Measurements from ENCODE around the gene CTTN. TPM values are rescaled to one million over a fixed set of nuclear protein-coding genes. Genes with fewer than 3 reads are reported as not detected.

The CTTN gene
- total and polyA plus RNA-seq, 2 of the 8 experiments (the other 6 are each of a cell fraction or from before 2014, with no cell fraction given): 84.6 to 216 TPM

DNA sequence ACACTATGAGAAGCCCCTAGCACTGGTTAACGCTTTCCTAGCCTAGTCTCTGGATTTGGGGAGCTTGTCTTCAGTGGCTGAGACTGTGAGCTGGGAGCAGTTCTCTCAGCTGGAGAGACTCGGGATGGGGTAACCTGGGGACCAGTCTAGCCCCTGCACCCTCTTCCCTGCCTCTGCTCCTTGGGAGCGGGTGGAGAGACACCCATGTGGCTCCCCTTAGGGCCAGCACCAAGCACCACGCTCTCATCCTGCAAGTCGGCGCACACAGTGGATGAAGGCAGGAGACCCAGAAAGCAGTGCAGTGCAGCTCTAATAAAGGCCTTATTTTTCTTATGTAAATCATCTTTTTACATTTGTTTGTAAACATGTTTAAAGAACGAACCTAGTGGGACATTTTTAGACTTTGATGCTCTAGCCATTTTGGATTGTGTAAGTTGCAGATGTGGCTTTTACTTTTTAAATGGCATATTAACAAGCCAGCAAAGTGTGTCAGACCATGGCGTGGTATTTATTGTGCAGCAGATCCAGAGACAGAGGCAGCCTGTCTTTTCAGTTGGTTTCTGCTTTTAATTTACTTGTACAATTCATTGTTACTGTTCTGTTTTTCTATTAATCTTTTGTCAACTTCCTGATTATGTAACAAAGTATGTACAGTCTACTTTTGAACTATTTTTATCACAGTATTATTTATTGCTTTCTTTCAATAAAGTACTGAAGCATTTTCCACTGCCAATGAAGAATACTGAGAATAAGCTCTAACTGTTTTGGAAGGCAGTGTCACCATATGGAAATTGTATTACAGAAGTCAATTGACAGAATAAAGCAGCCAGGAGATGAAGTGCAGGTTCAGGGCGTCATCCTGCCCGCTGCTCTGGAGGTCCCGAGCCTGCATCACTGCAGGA, 14.4 kb upstream of the CTTN start (continued):
- TF ChIP-seq, protein P1, sequence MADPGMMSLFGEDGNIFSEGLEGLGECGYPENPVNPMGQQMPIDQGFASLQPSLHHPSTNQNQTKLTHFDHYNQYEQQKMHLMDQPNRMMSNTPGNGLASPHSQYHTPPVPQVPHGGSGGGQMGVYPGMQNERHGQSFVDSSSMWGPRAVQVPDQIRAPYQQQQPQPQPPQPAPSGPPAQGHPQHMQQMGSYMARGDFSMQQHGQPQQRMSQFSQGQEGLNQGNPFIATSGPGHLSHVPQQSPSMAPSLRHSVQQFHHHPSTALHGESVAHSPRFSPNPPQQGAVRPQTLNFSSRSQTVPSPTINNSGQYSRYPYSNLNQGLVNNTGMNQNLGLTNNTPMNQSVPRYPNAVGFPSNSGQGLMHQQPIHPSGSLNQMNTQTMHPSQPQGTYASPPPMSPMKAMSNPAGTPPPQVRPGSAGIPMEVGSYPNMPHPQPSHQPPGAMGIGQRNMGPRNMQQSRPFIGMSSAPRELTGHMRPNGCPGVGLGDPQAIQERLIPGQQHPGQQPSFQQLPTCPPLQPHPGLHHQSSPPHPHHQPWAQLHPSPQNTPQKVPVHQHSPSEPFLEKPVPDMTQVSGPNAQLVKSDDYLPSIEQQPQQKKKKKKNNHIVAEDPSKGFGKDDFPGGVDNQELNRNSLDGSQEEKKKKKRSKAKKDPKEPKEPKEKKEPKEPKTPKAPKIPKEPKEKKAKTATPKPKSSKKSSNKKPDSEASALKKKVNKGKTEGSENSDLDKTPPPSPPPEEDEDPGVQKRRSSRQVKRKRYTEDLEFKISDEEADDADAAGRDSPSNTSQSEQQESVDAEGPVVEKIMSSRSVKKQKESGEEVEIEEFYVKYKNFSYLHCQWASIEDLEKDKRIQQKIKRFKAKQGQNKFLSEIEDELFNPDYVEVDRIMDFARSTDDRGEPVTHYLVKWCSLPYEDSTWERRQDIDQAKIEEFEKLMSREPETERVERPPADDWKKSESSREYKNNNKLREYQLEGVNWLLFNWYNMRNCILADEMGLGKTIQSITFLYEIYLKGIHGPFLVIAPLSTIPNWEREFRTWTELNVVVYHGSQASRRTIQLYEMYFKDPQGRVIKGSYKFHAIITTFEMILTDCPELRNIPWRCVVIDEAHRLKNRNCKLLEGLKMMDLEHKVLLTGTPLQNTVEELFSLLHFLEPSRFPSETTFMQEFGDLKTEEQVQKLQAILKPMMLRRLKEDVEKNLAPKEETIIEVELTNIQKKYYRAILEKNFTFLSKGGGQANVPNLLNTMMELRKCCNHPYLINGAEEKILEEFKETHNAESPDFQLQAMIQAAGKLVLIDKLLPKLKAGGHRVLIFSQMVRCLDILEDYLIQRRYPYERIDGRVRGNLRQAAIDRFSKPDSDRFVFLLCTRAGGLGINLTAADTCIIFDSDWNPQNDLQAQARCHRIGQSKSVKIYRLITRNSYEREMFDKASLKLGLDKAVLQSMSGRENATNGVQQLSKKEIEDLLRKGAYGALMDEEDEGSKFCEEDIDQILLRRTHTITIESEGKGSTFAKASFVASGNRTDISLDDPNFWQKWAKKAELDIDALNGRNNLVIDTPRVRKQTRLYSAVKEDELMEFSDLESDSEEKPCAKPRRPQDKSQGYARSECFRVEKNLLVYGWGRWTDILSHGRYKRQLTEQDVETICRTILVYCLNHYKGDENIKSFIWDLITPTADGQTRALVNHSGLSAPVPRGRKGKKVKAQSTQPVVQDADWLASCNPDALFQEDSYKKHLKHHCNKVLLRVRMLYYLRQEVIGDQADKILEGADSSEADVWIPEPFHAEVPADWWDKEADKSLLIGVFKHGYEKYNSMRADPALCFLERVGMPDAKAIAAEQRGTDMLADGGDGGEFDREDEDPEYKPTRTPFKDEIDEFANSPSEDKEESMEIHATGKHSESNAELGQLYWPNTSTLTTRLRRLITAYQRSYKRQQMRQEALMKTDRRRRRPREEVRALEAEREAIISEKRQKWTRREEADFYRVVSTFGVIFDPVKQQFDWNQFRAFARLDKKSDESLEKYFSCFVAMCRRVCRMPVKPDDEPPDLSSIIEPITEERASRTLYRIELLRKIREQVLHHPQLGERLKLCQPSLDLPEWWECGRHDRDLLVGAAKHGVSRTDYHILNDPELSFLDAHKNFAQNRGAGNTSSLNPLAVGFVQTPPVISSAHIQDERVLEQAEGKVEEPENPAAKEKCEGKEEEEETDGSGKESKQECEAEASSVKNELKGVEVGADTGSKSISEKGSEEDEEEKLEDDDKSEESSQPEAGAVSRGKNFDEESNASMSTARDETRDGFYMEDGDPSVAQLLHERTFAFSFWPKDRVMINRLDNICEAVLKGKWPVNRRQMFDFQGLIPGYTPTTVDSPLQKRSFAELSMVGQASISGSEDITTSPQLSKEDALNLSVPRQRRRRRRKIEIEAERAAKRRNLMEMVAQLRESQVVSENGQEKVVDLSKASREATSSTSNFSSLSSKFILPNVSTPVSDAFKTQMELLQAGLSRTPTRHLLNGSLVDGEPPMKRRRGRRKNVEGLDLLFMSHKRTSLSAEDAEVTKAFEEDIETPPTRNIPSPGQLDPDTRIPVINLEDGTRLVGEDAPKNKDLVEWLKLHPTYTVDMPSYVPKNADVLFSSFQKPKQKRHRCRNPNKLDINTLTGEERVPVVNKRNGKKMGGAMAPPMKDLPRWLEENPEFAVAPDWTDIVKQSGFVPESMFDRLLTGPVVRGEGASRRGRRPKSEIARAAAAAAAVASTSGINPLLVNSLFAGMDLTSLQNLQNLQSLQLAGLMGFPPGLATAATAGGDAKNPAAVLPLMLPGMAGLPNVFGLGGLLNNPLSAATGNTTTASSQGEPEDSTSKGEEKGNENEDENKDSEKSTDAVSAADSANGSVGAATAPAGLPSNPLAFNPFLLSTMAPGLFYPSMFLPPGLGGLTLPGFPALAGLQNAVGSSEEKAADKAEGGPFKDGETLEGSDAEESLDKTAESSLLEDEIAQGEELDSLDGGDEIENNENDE (IDR thresholded peaks at IDR 0.05; ENCODE audit: insufficient replicate concordance, low read length): no peak
- TF ChIP-seq CBX8 (IDR thresholded peaks at IDR 0.05; ENCODE audit: borderline replicate concordance, low read depth, low read length): no peak
- TF ChIP-seq BCL11A (IDR thresholded peaks at IDR 0.05; ENCODE audit: low read depth in 2 of 2, low read length in 2 of 2): no peak
- no peak for TF ChIP-seq SP4 (IDR thresholded peaks at IDR 0.05; ENCODE audit: low read length)
- no peak for TF ChIP-seq SIN3A (conservative IDR thresholded peaks at IDR 0.05 in 1 of 2, IDR thresholded peaks at IDR 0.05 in 1 of 2; ENCODE audit: low read depth in 1 of 2, low read length in 2 of 2)
- TF ChIP-seq KDM4A (IDR thresholded peaks at IDR 0.05; ENCODE audit: low read depth, low read length, severe bottlenecking): no peak
- TF ChIP-seq POLR2A (IDR thresholded peaks at IDR 0.05; ENCODE audit: control extremely low read depth in 1 of 2, low read depth in 2 of 2, low read length in 2 of 2): no peak
- TF ChIP-seq CEBPB (IDR thresholded peaks at IDR 0.05; ENCODE audit: low read depth, low read length): no peak
- TF ChIP-seq, protein P2, sequence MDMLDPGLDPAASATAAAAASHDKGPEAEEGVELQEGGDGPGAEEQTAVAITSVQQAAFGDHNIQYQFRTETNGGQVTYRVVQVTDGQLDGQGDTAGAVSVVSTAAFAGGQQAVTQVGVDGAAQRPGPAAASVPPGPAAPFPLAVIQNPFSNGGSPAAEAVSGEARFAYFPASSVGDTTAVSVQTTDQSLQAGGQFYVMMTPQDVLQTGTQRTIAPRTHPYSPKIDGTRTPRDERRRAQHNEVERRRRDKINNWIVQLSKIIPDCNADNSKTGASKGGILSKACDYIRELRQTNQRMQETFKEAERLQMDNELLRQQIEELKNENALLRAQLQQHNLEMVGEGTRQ (IDR thresholded peaks at IDR 0.05; ENCODE audit: low read length): no peak

Data from H1 (cell line).